OCI-M1 (cell line): ENCODE data around the gene C12orf76.
A peak's percentile ranks its signal among the peaks of the same experiment; 100 is the strongest.
"Not testable (repeated sequence)": the region's sequence is repeated elsewhere in the genome, so short reads cannot be mapped to it uniquely, and the experiment has no call there.

Source experiments
- DNase-seq: peaks from one replicate; lab custom pipeline; 2025; lab: John Stamatoyannopoulos, UW

C12orf76 gene

DNA sequence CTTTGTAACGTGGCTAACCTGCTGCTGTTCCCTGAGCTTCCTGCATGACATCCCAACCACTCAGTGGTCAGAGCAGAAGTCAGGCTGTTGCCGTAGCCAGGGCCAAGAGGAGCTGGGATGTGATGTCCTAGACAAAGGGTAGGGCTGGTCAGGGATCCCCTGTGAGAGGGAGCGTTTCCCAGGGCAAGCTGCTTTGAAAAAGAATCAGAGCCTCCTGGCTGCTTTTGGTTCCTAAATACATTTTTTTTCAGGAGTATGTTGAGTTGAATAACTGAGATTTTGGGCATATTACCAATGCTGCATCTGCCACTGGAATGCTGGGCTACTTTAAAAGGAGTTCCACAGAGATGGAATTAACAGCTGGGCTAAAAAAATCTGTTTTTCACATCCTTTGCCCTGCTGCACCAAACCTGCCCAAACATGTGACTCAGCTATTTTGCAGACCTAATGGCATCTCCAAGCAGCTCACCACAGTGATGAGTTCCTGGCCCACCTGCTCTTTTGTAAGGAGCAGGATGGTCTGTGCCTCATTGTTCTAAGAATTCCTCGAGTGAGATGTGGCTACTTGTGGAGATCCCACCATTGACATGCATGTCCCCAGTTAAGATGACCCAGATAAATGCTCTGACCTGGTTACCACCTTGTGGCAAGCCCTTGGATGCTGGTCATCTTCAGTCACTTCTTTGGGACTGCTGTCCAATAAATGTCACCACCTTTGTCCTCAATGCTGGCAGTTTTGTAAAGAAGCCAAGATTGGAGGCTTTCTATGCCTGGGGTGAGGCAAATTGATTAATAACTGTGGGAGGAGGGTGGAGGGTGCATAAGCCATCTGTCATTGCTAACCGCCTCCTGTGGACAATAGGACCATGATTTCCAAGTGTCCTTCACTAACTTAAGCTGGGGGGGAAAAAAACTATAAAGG is 25.0 kb downstream of the C12orf76 start:
- DNase-seq, result no peak

DNA sequence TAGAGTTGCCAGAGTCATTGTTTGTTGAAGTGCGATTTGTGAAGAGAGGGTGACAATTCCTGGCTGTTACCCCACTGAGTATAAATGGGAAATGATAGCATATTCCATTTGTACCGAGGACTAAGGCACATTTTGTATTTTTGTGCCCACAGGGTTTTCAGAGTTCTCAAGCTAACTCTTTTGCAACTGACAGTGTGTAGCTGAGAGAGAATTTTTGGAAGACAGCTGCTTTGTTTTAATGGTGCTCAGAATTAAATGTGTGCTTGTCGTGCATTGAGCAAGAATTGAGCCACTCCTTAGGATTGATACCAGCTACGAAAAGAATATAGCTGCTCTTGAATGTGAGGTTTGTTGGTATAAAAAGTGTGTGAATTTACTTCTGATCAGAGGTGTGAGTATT is 27.4 kb downstream of the C12orf76 start:
- no peak for DNase-seq

DNA sequence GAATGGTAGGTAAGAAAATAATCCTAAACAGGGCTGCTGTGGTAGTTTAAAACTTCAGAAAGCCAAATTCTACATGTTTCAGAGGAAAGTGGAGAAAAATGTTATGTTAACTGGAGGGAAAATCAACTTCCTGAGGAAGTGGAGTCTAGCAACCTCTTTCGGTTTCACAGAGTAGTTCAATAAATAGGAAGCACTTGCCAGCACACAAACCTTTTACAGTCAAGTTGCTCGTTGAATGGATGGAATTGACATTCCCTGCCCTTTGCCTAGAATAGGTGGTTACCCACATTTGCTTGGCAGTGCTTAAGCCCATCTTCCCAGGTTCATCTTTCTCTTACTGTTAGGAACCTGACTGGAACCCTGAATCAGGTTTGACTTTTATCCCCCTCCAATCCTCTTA is 33.2 kb downstream of the C12orf76 start:
- DNase-seq, result no peak

DNA sequence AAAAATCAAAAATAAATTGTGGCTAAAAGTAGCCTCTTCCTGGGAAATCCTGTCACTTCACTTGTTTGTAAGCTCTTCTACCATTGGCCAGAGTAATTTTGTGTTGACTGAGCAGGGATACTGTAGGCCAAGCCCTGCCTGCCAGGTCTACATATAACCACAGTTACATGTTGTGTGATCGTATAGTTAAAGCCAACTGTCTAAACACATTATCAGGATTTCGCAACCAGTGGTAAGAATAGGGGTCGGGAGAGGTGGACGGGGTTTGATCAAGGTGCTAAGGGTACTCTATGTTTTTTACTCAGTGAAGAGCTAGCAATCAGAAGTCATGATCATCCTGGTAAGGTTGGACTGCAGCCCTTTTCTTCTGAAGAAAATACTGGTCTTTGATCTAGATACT is 35.7 kb downstream of the C12orf76 start:
- no peak for DNase-seq

DNA sequence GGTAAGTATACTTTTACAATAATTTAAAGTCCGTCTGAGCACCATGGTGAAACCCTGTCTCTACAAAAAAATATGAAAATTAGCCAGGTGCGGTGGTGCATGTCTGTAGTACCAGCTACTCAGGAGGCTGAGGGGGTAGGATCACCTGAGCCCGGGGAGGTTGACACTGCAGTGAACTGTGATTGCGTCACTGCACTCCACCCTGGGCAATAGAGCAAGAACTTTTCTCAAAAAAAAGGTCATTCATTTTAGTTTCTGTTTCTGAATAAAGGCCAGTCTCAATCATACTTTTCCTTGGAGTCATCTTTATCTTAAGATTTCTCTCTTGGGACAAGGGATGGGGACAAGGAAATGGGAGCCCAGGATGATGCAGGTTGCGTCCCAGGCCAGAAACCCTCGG is 36.2 kb downstream of the C12orf76 start:
- no peak for DNase-seq

DNA sequence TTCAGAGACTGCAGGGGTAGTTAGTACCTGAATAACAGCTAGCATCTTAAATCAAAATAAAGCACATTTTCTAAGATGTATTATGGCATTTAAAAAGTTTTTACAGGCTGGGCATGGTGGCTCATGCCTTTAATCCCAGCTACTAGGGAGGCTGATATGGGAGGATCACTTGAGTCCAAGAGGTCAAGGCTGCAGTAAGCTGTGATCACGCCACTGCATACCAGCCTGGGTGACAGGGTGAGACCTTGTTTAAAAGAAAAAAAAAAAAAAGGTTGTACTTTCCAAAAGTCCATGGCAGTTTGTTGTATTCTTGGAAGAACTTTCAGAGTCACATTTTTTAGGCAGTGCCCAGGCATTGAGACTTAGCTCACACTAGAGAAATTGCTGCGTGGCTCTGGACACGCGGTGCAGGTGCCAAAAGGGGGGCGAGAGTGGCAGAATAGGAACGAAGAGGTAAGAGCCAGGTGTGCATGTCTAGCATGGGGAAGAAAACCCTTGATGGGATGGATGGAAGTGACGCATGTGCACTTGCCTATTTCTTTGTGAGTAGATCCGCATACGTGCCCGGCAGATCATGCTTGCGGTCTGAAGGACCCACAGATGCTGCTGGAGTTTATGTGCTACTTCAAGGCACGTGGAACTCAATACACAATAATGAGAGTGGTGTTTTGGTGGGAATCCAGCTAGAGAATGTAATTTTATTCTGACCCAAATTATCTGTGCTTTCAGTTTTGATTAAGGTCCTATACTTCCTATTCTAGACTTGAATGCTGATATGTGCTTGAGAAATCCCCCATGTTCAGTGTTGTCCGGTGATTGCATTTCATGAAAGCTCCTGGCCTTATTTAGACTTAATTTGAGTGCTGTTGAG is 37.2 kb downstream of the C12orf76 start:
- DNase-seq, result no peak

DNA sequence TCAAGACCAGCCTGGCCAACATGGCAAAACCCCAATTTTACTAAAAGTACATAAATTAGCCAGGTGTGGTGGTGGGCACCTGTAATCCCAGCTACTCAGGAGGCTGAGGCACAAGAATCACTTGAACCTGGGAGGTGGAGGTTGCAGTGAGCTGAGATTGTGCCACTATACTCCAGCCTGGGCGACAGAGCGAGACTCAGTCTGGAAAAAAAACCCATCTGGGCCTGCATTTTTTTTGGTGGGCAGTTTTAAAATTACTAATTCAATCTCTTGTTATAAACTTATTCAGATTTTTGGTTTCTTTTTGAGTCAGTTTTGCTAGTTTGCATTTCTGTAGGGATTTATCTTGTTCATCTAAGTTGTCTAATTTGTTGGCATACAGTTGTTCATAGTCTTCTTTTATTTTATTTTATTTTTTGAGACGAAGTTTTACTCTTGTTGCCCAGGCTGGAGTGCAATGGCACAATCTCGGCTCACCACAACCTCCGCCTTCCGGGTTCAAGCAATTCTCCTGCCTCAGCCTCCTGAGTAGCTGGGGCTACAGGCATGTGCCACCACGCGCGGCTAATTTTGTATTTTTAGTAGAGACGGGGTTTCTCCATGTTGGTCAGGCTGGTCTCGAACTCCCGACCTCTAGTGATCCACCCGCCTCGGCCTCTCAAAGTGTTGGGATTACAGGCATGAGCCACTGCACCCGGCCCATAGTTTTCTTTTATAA is 39.5 kb downstream of the C12orf76 start:
- DNase-seq, result not testable (repeated sequence)

DNA sequence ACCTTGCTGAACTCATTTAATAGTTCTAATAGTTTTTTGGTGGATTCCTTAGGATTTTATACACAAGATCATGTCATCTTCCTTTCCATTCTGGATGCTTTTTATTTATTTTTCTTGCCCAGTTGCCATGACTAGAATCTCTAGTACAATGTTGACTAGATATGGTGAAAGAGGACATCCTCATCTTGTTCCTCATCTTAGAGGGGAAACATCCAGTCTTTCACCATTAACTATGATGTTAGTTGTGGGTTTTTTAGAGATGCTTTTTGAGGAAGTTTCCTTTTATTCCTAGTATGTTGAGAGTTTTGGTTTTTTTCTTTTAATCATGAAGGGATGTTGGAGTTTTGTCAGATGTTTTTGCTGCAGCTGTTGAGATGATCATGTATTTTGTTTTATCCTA is 40.4 kb downstream of the C12orf76 start:
- peak; percentile 23 for DNase-seq

DNA sequence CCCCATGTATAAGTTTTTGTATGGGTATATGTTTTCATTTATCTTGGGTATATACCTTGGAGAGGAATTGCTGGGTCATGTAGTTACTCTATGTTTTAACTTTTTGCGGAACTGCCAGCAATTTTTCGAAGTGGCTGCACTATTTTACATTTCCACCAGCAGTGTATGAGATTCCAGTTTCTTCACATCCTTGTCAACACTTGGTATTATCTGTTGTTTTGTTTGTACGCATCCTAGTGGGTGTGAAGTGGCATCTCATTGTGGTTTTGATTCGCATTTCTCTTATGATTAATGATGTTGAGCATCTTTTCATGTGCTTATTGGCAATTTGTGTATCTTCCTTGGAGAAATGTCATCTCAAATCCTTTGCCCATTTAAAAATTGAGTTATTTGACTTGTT is 42.2 kb downstream of the C12orf76 start:
- DNase-seq, result no peak

DNA sequence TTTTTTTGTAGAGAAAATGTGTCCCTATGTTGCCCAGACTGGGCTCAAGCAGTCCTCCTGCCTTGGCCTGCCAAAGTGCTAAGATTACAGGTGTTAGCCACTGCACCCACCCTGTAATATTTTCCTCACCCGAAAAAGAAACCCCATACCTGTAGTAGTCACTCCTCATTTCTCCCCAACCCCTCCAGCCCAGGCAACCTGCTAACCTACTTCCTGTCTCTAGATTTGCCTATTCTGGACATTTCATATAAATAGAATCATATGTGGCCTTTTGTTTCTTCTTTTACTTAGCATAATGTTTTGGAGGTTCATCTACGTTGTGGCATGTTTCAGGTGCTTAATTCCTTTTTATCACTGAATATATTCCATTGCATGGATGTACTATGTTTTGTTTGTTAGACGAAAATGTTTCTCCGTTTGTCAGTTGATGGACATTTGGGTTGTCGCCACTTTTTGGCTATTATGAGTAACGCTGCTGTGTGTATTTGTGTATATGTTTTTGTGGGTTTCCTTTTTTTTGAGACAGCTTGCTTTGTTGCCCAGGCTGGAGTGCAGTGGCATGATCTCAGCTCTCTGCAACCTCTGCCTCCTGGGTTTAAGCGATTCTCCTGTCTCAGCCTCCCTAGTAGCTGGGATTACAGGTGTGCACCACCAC is 42.9 kb downstream of the C12orf76 start:
- no peak for DNase-seq

DNA sequence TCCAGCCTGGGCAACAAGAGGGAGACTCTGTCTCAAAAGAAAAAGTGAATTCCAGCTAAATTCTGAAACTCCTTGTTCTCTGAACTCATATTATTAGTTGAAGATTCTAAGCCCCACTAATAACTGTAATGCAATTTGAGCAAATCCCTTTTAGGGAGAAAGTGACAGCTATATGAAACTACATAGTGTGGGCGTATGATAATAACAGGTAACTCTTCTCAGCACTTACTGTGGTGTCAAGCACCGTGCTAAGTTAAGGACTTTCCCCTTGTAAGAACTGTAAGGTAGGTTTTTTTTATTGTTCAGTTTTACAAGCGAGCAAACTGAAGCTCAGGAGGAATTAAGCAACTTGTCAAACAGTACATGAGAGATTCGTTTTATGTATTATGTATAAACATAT is 43.7 kb downstream of the C12orf76 start:
- no peak for DNase-seq

DNA sequence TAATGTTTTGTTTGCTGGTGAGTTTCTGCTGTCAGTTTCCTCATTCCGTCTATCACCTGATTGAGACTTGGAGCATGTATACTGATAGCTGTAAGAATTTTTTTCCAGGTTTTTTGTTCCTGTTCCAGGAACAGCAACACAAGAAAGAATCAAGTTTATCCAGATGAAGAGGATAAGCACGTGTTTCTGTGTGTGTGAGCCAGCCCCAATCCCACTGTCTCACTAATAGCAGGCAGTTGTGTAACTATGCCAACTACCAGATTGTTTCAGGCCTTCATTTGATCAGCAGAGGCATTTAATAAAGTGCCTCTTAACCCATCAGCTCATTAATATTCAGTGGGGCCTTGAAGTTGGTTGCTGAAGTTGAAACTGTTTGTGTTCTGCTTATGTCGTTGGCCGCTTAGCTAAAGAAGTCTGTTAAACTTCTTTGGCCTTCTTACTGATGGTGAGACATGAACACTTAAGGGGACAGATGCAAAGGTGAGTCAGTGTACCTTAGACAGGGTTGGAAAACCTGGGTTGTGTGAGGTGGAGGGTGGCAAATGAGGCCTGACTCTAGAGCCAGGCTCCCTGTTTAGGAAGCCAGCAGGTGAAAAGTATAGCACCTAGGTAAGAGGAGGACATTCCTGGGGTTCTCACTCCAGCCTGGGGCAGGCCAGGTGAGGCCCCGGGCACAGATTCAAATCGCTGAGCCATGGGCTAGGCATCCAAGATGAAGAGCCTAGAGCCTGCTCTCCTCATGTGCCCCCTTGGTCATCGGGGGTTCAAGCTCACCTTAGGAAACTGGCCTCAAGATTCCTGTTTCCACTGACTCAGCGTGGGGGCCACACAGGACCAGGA is 45.4 kb downstream of the C12orf76 start:
- DNase-seq, result no peak

DNA sequence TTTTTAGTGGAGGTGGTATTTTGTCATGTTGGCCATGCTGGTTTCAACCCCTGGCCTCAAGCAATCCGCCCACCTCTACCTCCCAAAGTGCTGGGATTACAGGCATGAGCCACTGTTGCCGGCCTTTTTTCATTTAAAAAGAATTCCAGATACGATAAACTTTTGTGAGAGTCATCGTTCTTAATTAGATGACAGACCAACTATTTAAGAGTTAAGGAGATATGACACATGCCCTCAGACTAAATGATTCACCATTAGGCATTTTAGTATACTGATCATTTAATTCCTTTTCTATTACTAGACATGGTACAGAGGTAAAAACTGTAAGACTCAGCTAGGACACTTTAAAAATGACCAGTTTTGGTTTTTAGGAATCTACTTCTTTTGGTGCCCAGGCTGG is 46.7 kb downstream of the C12orf76 start:
- no peak for DNase-seq

DNA sequence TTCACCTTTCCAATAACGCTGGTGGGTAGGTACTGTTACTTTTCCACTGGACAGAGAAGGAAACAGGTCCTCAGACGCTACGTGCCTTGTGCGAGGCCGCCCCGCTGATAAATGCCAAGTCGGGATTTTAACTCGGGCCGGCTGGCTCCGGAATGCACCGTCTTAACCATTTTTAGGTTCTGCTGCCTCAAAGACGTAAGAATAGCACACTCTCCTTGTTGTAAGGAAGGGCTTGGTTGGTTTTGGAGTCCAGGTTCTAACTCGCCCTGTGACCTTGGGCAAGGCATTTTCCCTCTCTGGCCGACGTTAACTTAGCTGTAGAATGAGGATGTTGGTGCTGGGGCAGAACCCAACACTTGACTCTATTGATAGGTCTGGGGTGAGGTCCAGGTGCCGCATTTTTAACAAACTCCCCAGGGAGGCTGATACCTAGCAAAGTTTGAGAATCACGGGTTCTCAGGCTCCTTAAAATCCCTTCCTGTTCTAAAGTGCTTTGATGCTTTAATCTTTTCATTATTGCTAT is 48.3 kb downstream of the C12orf76 start:
- DNase-seq, result peak; percentile 48

DNA sequence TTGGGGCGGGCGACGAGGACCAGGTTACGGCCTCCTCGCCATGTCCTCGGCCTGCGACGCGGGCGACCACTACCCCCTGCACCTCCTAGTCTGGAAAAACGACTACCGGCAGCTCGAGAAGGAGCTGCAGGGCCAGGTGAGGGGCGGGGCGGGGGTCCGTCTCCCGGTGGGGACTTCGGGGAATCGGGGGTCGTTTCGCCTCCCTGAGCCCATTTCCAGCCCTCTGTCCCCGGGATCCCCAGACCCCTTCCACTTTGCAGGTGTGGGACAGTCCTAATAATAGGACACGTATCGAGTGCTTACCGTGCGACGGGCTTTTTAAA is 48.7 kb downstream of the C12orf76 start:
- peak; percentile 45 for DNase-seq

DNA sequence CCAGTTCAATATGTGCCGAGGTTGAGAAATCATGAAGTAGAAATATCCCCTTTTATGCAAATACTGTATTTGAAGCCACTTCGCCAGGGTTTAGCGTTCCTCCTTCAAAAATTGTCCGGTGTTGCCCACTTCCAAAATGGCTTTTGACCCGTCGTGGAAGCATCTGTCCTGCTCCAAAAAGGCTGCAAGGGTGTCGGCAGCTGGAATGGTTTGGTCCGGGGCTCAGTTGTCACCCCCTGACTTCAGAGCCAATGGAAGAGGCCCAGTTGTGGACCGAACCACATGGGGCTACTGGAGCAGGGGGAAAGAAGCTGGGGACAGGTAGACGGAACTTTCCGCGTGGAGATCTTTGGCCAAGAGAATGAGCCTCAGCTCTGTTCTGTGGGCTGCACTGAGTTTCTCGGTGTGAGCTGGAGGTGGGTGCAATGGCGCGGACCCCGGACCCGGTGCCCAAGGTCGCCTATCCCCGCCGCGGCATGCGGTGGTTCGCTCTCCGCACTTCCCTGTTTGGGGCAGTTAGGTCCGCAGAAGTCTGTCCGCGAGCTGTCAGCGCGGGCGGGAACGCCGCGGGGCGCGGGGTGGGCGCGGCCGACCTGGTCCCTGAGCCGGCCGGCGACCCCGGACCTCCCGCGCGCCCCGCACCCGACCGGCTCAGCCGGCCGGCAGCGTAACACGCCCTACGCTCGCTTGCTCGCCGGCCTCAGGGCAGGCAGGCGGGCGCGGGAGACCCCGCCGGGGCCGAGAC is 49.2 kb downstream of the C12orf76 start, which contains the start of gene ANKRD13A:
TSS of gene ANKRD13A (plus strand) at position 527 of the 745 bp plus-strand sequence. CDS start 259 bp downstream, outside the sequence.
- DNase-seq, result peak; percentile 96

DNA sequence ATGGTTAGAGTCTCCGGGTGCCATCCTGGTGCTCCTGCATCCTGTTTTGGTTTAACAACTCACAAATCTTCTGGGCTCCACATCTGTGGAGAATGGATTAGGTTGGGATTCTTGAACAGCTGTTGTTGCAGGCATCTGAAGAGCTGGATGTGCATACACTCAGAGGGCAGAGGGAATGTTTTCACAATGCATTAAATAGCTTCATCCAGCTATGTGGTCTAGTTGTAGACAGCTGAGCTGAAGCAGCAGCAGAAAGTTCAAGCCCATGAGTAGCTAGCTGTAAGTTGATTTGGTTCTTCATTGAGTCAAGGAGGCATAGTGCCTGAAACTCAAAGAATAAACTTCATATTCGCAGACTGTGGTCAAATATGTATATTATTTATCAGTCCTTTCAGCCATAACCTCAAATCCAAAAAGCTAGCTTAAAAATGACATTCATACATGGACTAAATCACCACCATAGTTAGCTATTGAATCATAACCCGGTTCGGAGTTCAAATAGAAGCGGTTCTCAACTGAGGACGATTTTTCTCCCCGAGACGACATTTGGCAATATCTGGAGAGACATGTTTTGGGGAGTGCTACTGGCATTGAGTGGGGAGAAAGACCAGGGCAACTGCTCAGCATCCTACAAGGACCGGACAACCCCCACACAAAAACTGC is 50.0 kb downstream of the C12orf76 start:
- DNase-seq, result peak; percentile 50

DNA sequence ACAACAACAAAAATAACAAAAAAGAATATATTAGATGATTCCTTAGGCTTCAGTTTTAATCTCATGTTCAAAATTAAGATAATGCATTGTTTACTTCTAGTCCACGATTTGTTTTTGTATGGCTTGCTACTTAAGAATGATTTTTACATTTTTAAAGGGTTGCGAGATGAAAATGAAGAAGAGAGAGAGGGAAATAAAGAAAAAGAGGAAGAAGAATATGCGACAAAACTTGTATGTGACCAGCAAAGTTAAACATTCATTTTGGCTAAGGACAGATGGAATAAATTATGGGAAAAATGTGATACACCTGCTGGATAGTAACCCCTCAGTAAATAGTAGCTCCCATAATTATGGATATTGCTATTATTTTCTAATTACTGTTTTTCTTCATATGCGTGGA is 50.9 kb downstream of the C12orf76 start:
- no peak for DNase-seq

DNA sequence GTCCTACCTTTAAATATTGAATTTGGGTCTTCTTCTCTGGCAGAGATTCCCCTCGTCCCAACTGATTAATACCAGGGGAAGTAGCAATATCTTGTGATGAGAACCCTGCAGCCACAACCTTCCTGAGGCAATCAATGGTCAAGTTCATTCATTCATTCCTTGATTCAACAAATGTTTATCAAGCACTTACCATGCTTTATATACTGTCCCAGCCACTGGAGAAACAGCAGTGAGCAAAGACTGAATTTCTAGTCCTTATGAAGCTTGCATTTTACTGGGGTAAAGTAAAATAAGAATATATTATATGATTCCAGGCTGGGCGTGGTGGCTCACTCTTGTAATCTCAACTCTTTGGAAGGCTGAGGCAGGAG is 51.9 kb downstream of the C12orf76 start:
- DNase-seq, result no peak
